ENCODE measurements around the gene ETV3L.
"Not testable (repeated sequence)": the region's sequence is repeated elsewhere in the genome, so short reads cannot be mapped to it uniquely, and the experiment has no call there.

The ETV3L gene

GRCh38 chr1:157106813-157107189 is 7.2 kb upstream of the ETV3L start:
- no peak for DNase-seq (ENCODE audit: extremely low read depth, low read depth)
- no peak for TF ChIP-seq CTCF (IDR thresholded peaks at IDR 0.05; ENCODE audit: low read depth, low read length, missing control alignments)
- H3K4me3 ChIP-seq (replicated peaks; ENCODE audit: low read depth, low read length): no peak overlapping the region

GRCh38 chr1:157105988-157106812 is 6.6 kb upstream of the ETV3L start:
- TF ChIP-seq CTCF (IDR thresholded peaks at IDR 0.05; ENCODE audit: low read depth, low read length, missing control alignments): no peak
- no peak for DNase-seq (ENCODE audit: extremely low read depth, low read depth)
- H3K4me3 ChIP-seq (replicated peaks; ENCODE audit: low read depth, low read length): no peak overlapping the region

DNA sequence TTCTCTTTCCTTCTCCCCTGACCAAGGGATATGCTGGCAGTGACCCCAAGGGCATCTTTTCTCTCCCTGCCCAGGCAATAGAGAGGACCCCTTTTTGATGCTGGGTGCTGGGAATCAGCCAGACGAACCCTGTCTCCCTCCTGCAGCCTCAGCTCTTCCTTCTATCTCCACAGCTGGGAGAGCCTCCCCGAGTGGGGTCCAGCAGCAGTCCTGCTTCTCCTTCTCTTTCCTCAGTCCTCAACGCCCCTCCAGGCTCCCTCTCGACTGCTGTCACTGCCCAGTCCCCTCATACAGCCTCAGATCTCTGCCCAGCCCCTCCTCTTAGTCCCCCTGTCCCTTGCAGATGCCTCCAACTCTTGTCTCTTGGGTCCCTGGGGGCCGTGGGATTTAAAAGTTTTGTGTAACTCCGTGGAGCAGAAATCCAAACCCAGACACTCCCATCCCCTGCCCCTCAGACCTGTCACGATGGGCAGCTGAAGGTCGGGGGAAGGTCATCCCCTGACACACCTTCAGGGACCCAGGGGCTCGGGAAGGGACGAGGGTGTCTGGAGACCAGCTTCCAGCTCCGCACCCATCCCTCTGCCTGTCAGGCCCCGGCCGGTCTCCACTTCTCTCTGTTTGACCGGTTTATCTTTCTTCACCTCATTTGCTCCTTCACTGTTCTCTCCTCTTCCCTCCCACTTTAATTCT is 5.8 kb upstream of the ETV3L start:
- no peak overlapping the region for H3K4me3 ChIP-seq (replicated peaks; ENCODE audit: low read depth, low read length)
- no peak for TF ChIP-seq CTCF (IDR thresholded peaks at IDR 0.05; ENCODE audit: low read depth, low read length, missing control alignments)
- DNase-seq (ENCODE audit: extremely low read depth, low read depth): no peak

DNA sequence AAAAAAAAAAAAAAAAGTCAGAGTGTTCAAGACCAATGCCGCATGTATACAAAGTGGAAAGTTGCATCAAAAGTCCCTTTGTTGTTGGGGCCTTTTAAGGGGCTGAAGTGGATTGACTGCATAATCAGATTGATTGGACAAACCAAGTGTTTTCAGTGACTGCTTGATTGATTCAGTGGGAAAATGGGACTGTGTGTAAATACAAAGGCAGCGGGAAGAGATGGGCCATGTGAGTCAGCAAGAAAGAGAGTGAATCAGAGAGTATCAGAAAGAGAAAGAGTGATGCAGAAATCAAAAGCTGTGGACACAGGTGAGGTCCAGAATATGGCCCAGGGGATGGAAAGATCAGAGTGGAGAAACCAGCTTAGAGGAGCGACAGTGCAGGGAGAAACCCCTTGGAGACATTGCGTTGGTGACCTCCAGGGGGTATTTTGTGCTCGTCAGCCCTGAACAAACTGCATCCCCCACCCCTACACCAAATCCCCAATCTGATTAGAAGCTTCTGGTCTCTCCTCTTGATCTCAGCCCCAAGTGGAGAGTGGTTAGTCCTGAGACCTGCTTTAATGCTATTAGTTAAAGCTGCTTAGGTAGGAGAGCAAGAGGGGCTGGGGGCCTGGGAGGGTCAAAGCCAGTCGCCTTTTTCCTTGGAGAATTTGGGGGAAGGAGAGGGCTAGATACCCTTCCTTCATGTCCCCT is 5.1 kb upstream of the ETV3L start:
- DNase-seq (ENCODE audit: extremely low read depth, low read depth): no peak
- no peak overlapping the region for H3K4me3 ChIP-seq (replicated peaks; ENCODE audit: low read depth, low read length)
- TF ChIP-seq CTCF (IDR thresholded peaks at IDR 0.05; ENCODE audit: low read depth, low read length, missing control alignments): no peak

GRCh38 chr1:157103268-157103667 is 3.7 kb upstream of the ETV3L start:
- DNase-seq (ENCODE audit: extremely low read depth, low read depth): no peak
- no peak overlapping the region for H3K4me3 ChIP-seq (replicated peaks; ENCODE audit: low read depth, low read length)
- no peak for TF ChIP-seq CTCF (IDR thresholded peaks at IDR 0.05; ENCODE audit: low read depth, low read length, missing control alignments)

DNA sequence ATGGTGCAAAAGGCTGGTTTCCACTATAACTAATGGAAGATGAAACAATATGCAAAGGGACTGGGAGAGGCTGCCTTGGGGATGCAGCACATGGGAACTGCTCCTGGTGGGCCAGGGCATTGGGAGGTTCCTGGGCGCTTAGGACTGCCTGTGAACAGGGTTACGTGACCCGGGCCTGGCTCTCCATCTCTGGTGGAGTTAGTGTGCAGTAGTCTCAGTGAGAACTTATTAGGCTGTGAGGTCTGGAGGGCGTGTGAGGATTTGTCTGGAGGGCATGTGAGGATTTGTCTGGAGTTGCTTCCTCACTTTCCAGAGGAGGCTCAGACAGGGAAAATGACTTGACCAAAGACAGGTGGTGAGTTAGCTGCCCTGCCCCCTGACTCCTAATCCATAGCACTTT is 1.5 kb upstream of the ETV3L start:
- no peak for TF ChIP-seq CTCF (IDR thresholded peaks at IDR 0.05; ENCODE audit: low read depth, low read length, missing control alignments)
- DNase-seq (ENCODE audit: extremely low read depth, low read depth): no peak
- no peak overlapping the region for H3K4me3 ChIP-seq (replicated peaks; ENCODE audit: low read depth, low read length)

DNA sequence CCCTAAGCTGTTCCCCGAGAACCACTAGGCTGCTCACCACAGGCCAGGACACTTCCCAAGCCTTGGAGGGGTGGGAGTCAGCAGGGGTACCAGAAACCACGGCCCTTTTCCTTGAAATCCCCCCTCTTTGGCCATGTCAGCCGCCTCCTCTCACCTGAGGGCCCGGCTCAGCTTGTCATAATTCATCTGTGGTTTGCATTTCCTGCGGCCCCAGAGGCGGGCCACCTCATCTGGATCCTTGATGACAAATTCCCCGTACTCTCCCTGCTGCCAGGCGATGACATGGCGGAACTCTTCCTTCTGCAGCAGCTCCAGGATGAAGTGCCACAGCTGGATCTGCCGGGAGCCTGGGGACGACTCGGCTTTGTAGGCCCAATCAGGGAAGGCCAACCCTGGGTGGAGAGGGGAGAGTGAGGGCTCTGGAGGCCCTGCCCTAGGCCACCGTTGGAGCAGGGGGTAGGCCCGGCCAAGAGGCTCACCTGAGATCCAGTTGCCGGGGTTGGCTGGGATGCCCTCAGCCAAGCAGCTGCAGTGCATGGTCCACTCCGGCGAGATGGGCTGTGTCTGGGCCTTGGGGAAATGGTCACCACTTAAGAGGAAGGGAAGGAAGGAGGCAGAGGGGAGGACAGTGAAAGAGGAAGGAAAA is 498 bp downstream of the ETV3L start:
- not testable (repeated sequence) for DNase-seq (ENCODE audit: extremely low read depth, low read depth); H3K4me3 ChIP-seq (replicated peaks; ENCODE audit: low read depth, low read length)
